Measurements from ENCODE around the gene SPRY4.
"Not testable (repeated sequence)": the region's sequence is repeated elsewhere in the genome, so short reads cannot be mapped to it uniquely, and the experiment has no call there.

The SPRY4 gene, protein sequence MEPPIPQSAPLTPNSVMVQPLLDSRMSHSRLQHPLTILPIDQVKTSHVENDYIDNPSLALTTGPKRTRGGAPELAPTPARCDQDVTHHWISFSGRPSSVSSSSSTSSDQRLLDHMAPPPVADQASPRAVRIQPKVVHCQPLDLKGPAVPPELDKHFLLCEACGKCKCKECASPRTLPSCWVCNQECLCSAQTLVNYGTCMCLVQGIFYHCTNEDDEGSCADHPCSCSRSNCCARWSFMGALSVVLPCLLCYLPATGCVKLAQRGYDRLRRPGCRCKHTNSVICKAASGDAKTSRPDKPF

DNA sequence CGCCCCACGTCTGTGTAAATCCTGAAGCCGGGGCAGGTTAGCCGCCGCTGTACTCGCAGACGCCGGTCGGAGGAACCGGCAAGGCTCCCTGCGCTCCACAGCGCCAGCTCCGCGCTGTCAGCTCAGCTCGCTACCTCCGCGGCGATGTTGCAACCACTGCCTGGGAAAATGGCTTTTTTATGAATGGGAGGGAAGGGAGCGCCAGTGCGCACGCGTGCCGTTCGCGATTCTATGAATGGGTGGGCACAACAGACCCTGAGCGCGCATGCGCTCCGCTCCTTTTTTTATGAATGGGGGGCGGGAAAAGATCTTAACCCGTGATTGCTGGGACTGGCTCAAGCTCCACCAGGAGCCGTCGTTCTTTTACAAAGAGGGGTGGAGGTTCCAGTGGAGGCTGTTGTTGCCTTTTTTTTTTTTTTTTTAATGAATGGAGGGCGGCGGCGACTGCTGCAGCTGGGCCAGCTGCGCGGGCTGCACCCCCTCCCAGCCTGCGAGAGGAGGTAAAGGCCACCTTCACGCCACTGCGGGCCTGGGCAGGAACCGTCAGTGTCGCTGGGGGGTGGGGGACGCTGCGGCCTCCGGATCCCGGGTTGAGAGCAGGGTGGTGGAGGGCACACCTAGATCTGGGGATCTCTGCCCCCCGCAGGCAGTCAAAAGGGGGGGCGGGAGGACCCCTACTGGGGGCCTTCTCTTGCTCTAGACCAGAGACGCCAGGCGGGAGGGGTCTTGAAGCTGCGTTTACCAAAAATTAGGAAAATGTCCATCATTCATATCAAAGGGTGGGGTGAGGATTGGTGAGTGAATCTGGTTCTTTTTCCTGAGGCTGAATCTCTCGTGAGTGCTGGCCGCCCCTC, at the start of gene SPRY4:
Gene SPRY4 (minus strand): TSS at position 151 of the 854 bp plus-strand sequence. CDS start 9,913 bp downstream, outside the sequence.
- DNase-seq (ENCODE audit: low read depth in 2 of 2) = peak; percentile 79 to 81

- no peak for DNase-seq (ENCODE audit: low read depth in 2 of 2)
Observed at GRCh38 chr5:142368529-142368928, 43.7 kb upstream of the SPRY4 start.

GRCh38 chr5:142366007-142366406, 41.2 kb upstream of the SPRY4 start:
- DNase-seq (ENCODE audit: low read depth in 2 of 2) = no peak

DNA sequence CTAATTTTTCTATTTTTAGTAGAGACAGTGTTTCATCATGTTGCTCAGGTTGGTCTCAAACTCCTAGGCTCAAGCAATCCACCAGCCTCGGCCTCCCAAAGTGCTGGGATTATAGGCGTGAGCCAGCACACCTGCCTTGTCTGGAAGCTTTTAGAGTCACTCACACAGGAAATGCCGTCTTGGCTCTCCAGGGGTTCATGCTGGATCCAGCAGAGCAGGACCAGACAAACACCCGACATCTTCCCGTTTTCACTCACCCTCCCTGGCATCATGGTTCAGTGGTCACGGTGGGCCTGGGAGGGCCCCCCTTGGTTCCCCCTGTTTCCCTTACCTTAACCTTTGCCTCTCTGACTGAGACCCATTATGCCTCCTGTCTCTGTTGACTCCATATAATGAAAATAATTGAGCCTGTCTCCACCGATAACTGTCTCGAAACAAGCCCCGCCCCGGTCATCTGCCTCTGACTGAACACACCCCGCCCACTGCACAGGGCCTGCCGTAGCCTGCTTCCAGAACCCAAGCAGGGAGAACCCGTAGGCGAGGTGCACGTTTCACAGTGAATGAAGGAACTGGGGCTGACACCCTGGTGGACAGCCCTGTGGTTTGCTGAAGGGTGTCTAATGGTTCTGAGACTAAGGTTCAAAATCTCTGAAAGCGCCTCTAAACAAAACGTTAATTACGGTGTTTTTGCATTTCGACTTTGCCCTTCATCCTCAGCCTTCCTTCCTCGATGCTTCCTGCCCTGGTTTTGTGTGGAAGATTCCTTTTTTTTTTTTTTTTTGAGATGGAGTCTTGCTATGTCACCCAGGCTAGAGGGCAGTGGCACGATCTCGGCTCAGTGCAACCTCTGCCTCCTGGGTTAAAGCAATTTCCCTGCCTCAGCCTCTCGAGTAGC, 39.7 kb upstream of the SPRY4 start:
- no peak for DNase-seq (ENCODE audit: low read depth in 2 of 2)

DNA sequence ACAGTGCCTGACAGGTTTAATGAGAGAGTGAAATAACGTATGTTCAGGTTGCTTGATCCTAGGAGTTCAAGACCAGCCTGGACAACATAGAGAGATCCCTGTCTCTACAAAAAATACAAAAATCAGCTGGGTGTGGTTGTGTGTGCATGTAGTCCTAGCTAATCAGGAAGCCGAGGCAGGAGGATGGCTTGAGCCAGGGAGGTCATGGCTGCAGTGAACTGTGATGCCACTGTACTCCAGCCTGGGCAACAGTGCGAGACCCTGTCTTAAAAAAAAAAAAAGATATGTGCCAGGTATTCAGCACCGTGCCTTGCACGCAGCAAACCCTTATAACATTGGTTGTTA, 38.8 kb upstream of the SPRY4 start:
- DNase-seq (ENCODE audit: low read depth in 2 of 2) = no peak

DNA sequence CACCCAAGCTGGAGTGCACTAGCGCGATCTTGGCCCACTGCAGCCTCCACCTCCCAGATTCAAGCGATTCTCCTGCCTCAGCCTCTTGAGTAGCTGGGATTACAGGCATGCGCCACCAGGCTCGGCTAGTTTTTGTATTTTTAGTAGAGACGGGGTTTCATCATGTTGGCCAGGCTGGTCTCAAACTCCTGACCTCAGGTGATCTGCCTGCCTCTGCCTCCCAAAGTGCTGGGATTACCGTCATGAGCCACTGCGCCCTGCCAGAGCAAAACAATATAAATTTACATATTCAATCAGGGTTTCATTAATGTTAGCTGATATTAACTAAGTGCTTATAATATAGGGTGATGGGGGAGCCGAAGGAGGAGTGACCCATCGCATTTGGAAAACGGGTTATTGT, 37.4 kb upstream of the SPRY4 start:
- not testable (repeated sequence) for DNase-seq (ENCODE audit: low read depth in 2 of 2)

- no peak for DNase-seq (ENCODE audit: low read depth in 2 of 2)
Observed at GRCh38 chr5:142360607-142361120, 35.8 kb upstream of the SPRY4 start.

- no peak for DNase-seq (ENCODE audit: low read depth in 2 of 2)
Observed at GRCh38 chr5:142360051-142360498, 35.3 kb upstream of the SPRY4 start.

DNA sequence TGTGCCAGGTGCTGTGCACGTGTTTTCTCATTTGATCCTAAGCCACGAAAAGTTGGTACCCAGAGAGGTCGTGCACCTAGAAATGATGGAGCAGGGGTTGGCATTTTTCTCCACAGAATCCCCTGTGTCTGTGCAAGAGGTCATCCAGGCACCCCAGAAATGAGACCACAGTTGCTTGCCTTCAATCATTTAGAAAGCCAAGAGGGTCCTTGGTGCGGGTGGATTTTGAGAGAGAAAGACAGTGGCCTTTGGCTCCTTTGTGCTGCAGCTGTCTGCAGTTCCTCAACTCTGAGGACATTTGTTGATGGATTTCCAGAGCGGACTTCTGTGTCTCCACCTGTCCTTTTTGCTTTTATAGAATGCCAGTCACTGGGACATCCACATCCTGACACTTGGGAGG, 33.8 kb upstream of the SPRY4 start:
- DNase-seq (ENCODE audit: low read depth in 2 of 2) = no peak

DNA sequence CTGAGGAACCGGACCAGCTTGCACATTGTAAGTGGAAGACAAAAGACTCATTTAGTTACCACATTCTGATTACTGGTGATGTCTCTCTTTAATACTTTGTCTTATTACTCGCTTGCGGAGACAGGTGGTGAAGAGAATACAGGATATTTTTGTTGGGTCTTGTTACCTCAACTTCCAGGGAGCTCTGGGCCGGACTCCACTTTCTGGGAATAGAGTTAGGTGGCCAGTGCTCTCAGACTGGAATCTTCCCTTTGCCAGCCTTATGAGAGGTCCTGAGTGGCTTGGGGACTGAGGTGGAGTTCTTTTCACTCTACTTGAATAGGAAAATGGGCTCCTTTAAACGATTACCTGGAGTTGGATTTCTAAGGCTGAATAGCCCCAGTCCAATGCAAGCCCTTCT, 33.3 kb upstream of the SPRY4 start:
- DNase-seq (ENCODE audit: low read depth in 2 of 2) = no peak

- DNase-seq (ENCODE audit: low read depth in 2 of 2) = no peak
Observed at GRCh38 chr5:142357469-142358090, 32.8 kb upstream of the SPRY4 start.

DNA sequence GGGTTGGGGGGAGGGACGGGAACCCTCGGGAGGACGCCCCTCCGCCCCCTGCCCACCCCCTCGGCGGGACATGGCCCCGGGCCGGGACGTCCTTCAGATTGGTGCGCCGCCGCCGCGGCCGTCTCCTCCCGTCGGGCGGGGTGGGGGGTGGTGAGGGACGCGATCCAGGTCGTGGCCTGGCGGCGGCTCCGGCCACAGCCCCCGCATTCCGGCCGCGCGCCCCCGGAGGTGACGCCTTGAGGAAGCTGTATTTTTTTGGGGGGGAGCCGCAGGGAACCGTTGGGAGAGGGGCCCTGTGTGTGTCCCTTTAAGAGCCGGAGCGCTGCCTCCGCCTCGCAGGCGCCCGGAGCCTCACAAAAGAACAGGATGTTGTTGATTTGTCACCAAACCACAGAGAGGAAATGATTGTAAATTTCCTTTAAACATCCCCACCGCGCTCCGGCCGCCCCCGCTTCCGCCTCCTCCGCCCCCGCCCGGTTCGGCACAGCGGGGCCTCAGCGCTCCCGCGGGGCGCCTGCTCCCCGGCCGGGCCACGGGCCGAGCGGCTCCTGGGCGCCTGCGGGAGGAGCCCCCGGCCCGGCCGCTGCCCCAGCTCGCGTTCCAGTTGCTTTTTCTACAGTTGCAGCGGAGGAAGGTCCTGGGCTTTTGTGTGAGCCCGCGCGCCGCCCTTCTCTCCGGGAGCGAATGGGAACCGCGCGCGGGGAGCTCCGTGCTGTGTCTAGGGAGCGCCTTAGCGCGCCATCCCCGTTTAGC, 32.1 kb upstream of the SPRY4 start:
- peak; percentile 80 to 86 for DNase-seq (ENCODE audit: low read depth in 2 of 2)

- no peak for DNase-seq (ENCODE audit: low read depth in 2 of 2)
Observed at GRCh38 chr5:142356349-142356715, 31.5 kb upstream of the SPRY4 start.

GRCh38 chr5:142353071-142353472, 28.3 kb upstream of the SPRY4 start:
- no peak for DNase-seq (ENCODE audit: low read depth in 2 of 2)

GRCh38 chr5:142350021-142350420, 25.2 kb upstream of the SPRY4 start:
- DNase-seq (ENCODE audit: low read depth in 2 of 2) = no peak

DNA sequence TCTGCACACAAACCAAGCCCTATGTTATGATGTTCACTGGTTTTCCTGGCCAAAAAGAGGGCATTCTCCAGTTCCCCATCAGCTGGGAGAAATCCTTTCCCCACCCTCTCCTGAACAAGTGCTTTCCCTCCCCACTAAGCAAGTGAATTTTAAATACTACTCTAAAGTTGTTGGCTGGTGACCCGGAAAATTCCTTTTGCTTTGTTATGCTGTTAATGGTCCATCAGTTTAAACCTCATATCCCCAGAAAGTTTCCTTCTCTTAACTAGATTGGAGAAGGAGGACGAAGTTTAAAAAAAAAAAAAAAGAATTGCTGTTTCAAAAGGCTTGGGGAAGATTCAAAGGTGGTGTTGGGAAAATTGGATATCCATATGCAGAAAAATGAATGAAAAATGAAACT, 21.9 kb upstream of the SPRY4 start:
- DNase-seq (ENCODE audit: low read depth in 2 of 2) = no peak

- not testable (repeated sequence) for DNase-seq (ENCODE audit: low read depth in 2 of 2)
Observed at GRCh38 chr5:142344915-142345314, 20.1 kb upstream of the SPRY4 start.

GRCh38 chr5:142343531-142343930, 18.7 kb upstream of the SPRY4 start:
- DNase-seq (ENCODE audit: low read depth in 2 of 2) = no peak

DNA sequence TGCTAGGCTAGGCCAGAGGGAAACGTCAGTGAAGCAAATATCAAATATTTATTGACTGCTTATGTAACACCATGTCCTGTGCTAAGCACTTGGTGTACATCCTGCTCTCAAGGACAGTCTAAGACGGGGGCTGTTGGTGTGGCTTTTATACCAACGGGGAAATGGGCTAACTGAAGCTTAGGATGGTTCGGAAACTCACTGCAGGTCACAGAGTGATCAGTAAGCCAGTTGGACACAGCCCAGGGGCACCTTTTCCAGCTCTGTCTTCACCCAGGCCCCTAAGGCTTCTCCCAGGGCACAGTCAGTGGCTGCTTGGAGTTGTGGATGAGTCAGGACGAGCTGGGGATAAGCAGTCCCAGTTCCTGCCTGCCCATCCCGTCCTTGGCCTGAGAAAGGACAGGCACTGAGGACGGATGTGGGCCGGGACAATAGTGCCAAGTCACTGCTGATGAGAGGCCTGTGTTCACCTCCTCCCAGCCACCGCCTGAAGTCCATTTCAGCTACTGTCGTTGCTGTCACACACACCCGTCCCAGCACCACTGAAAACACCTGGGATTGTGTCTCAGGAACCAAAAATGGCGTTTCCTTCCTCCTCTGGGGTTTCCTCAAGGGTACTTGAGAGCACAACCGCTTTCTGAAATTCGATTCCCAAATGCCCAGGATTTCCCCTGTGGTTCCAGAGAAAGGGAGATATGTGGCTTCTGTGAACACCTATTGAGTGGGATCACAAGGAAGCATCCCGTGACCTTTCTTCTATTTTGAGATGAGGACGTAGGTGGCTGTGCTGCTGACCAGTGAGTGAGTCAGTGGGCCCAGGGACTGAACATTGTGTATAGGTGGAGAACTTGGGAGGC, 17.5 kb upstream of the SPRY4 start:
- no peak for DNase-seq (ENCODE audit: low read depth in 2 of 2)

DNA sequence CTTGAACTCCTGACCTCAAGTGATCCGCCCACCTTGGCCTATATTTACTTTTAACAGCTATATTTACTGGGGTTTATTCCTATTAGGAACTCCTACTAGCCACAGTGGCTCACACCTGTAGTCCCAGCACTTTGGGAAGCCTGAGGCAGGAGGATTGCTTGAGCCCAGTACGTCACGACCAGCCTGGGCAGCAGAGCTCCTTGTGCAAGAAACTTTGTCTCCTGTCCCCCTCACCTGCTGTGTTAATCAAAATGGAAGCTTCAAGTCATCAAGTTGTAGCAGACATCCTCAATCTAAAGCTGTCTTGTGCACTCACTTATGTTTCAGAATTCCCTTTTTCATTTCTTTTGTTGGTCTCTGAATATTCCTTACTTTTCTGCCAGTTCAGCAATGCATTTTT, 15.0 kb upstream of the SPRY4 start:
- DNase-seq (ENCODE audit: low read depth in 2 of 2) = no peak

Measured in stimulated activated CD4-positive, alpha-beta T cell treated with anti-CD3 and anti-CD28 coated beads, Interleukin-12 subunit alpha, Interleukin-12 subunit beta, amount 100 ng/mL, for 24 hours (primary cell).